Measurements from ENCODE around the gene LRRK1.

LRRK1 gene

DNA sequence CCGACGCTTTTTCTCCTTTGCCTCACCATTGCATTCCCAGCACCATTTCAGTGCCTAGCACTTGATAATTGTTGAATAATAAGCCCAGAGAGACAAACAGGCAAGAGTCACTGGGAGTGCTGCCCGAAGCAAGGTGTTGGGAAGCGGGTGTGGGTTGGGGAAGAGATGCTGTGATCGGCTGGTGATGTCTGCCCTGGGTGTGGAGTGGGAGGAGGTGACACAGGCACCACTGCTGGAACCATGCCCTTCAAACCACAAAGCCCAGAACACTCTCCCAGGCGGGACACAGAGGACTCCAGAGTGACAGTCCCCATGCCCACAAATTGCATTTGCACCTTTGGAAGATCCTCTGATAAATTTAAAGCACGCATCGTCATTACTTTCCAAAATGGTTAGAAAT is 184.4 kb downstream of the LRRK1 start:
- Histone ChIP-seq H2BK120ac (ENCODE audit: insufficient read depth, low read length, poor library complexity) (no peak overlapping the region), H3K4me1 (ENCODE audit: control insufficient read depth in 1 of 2, insufficient read depth in 2 of 2, low read length in 2 of 2) (peaks cover 4 to 6% of the 10 kb centered on the region in 2 experiments), H3K4me2 (ENCODE audit: low read length) (no peak overlapping the region), H3K4ac (ENCODE audit: low read depth, low read length) (no peak overlapping the region), H3K27me3 (ENCODE audit: insufficient read depth, low read length) (no peaks in the 10 kb centered on the region), H3K18ac (ENCODE audit: low read length) (no peak overlapping the region), H4K8ac (ENCODE audit: low read depth, low read length) (no peak overlapping the region), H3K23ac (ENCODE audit: low read length) (no peak overlapping the region), H3K9me3 (ENCODE audit: insufficient read depth, low read depth, low read length) (no peaks in the 10 kb centered on the region), H4K12ac (ENCODE audit: low read depth, low read length) (no peak overlapping the region), H3K36me3 (ENCODE audit: control insufficient read depth in 1 of 2, insufficient read depth in 2 of 2, low read length in 2 of 2) (no peaks in the 10 kb centered on the region), H2BK5ac (ENCODE audit: low read depth, low read length, poor library complexity) (no peak overlapping the region), H3K27ac (ENCODE audit: low read depth, low read length) (no peak overlapping the region), H3K4me3 (ENCODE audit: low read depth, low read length) (no peak overlapping the region), H3K79me1 (ENCODE audit: low read length) (no peaks in the 10 kb centered on the region), H3K9ac (ENCODE audit: low read length) (no peak overlapping the region), H2AK5ac (ENCODE audit: low read length) (no peak overlapping the region), H2BK12ac (ENCODE audit: low read length) (no peak overlapping the region), H4K91ac (ENCODE audit: low read depth, low read length) (no peak overlapping the region), H3K79me2 (ENCODE audit: control insufficient read depth, insufficient read depth, low read length, poor library complexity) (no peaks in the 10 kb centered on the region), H3K14ac (ENCODE audit: low read length) (no peak overlapping the region), H2AFZ (ENCODE audit: insufficient read depth, low read length, poor library complexity) (no peak overlapping the region)
- DNase-seq, result no peak
- WGBS (ENCODE audit: extremely low coverage, insufficient coverage, insufficient read length), result no CpG with 5 or more reads among the region's 8 CpGs

DNA sequence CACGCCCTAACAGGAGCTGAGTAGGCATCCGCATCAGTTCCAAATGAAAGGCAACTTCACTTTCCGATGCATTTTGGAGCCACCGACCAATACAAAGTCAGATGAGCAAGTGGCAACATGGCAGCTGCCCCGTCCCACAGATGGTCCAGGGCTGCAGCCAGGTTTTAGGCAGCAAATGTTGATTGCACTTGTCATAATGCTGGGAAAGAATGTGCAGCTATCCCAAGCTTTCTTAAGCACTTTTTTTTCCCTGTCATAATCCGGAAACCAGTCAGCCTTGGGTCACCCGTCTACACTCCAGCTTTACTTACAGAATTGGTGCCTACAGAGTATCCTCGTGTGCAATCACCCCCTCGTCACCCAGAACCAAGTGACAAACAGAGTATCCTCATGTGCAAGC is 185.0 kb downstream of the LRRK1 start:
- H3K4me2 ChIP-seq (ENCODE audit: low read length), result no peak overlapping the region
- no CpG with 5 or more reads among the region's 9 CpGs for WGBS (ENCODE audit: extremely low coverage, insufficient coverage, insufficient read length)
- H3K23ac ChIP-seq (ENCODE audit: low read length), result no peak overlapping the region

DNA sequence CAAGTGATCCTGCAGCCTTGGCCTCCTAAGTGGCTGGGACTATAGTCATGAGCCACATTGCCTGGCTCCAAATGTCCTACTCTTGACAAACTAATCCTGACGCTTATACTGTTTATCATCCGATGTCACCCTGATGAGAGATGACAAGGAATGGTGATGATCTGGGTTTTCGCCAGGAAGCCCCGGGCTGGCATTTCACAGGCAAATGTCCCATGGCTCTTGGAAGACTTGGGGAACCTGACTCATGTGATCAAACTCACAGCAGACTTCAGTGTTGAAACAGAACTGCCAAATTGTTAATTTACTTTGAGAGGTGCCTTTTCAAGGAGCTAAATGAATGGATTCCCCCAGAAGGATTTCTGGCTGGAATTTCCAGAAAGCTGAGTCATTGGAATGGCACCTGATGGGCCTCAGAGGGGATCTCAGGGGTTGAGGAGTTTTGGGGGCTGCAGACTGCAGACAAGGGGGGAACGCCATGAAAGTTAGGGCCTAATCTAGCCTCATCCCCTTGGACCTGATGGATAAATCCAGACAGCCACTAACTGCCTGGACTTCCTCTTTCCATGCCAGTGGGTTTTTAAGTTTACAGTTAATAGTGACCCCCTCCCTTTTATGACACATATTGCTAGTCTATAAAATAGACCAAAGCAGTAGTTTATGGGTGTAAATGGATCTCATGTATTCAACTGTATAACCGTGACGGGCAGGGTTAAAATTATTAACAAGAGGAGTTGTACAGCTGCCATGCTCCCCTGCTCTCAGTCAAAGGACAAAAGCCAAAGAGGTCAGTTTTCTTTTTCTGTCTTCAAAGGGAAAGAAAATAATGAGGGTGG is 186.1 kb downstream of the LRRK1 start:
- Histone ChIP-seq H3K36me3 (ENCODE audit: control insufficient read depth in 1 of 2, insufficient read depth in 2 of 2, low read length in 2 of 2) (no peaks in the 10 kb centered on the region), H3K79me1 (ENCODE audit: low read length) (no peaks in the 10 kb centered on the region), H2BK5ac (ENCODE audit: low read depth, low read length, poor library complexity) (no peak overlapping the region), H3K23ac (ENCODE audit: low read length) (no peak overlapping the region), H3K18ac (ENCODE audit: low read length) (no peak overlapping the region), H2AFZ (ENCODE audit: insufficient read depth, low read length, poor library complexity) (no peak overlapping the region), H3K4me1 (ENCODE audit: control insufficient read depth in 1 of 2, insufficient read depth in 2 of 2, low read length in 2 of 2) (peaks cover 4 to 6% of the 10 kb centered on the region in 2 experiments), H3K79me2 (ENCODE audit: control insufficient read depth, insufficient read depth, low read length, poor library complexity) (no peaks in the 10 kb centered on the region), H3K9me3 (ENCODE audit: insufficient read depth, low read depth, low read length) (no peaks in the 10 kb centered on the region), H3K4ac (ENCODE audit: low read depth, low read length) (no peak overlapping the region), H2AK5ac (ENCODE audit: low read length) (no peak overlapping the region), H3K27me3 (ENCODE audit: insufficient read depth, low read length) (no peaks in the 10 kb centered on the region), H2BK120ac (ENCODE audit: insufficient read depth, low read length, poor library complexity) (no peak overlapping the region), H3K4me3 (ENCODE audit: low read depth, low read length) (no peak overlapping the region), H3K27ac (ENCODE audit: low read depth, low read length) (peak overlapping the region; percentile 11), H4K8ac (ENCODE audit: low read depth, low read length) (no peak overlapping the region), H3K4me2 (ENCODE audit: low read length) (no peak overlapping the region), H3K9ac (ENCODE audit: low read length) (no peak overlapping the region), H2BK12ac (ENCODE audit: low read length) (no peak overlapping the region), H3K14ac (ENCODE audit: low read length) (no peak overlapping the region), H4K91ac (ENCODE audit: low read depth, low read length) (no peak overlapping the region), H4K12ac (ENCODE audit: low read depth, low read length) (no peak overlapping the region)
- DNase-seq, result no peak
- no CpG with 5 or more reads among the region's 7 CpGs for WGBS (ENCODE audit: extremely low coverage, insufficient coverage, insufficient read length)

More for the DNA sequence above, 185.0 kb downstream of the LRRK1 start:
- H3K4me1 ChIP-seq (ENCODE audit: control insufficient read depth in 1 of 2, insufficient read depth in 2 of 2, low read length in 2 of 2), result peaks cover 4 to 6% of the 10 kb centered on the region in 2 experiments
- no peak overlapping the region for H4K8ac ChIP-seq (ENCODE audit: low read depth, low read length)
- H3K9ac ChIP-seq (ENCODE audit: low read length), result no peak overlapping the region
- H3K27ac ChIP-seq (ENCODE audit: low read depth, low read length), result no peak overlapping the region
- DNase-seq, result no peak
- no peak overlapping the region for H2BK12ac ChIP-seq (ENCODE audit: low read length)
- no peaks in the 10 kb centered on the region for H3K36me3 ChIP-seq (ENCODE audit: control insufficient read depth in 1 of 2, insufficient read depth in 2 of 2, low read length in 2 of 2)
- H3K79me2 ChIP-seq (ENCODE audit: control insufficient read depth, insufficient read depth, low read length, poor library complexity), result no peaks in the 10 kb centered on the region
- no peak overlapping the region for H2AK5ac ChIP-seq (ENCODE audit: low read length)
- no peaks in the 10 kb centered on the region for H3K9me3 ChIP-seq (ENCODE audit: insufficient read depth, low read depth, low read length)
- H2BK5ac ChIP-seq (ENCODE audit: low read depth, low read length, poor library complexity), result no peak overlapping the region
- H3K27me3 ChIP-seq (ENCODE audit: insufficient read depth, low read length), result no peaks in the 10 kb centered on the region
- H2AFZ ChIP-seq (ENCODE audit: insufficient read depth, low read length, poor library complexity), result no peak overlapping the region
- H3K4me3 ChIP-seq (ENCODE audit: low read depth, low read length), result no peak overlapping the region
- no peak overlapping the region for H2BK120ac ChIP-seq (ENCODE audit: insufficient read depth, low read length, poor library complexity)
- no peak overlapping the region for H4K91ac ChIP-seq (ENCODE audit: low read depth, low read length)
- H4K12ac ChIP-seq (ENCODE audit: low read depth, low read length), result no peak overlapping the region
- H3K4ac ChIP-seq (ENCODE audit: low read depth, low read length), result no peak overlapping the region
- H3K14ac ChIP-seq (ENCODE audit: low read length), result no peak overlapping the region
- no peaks in the 10 kb centered on the region for H3K79me1 ChIP-seq (ENCODE audit: low read length)
- no peak overlapping the region for H3K18ac ChIP-seq (ENCODE audit: low read length)

DNA sequence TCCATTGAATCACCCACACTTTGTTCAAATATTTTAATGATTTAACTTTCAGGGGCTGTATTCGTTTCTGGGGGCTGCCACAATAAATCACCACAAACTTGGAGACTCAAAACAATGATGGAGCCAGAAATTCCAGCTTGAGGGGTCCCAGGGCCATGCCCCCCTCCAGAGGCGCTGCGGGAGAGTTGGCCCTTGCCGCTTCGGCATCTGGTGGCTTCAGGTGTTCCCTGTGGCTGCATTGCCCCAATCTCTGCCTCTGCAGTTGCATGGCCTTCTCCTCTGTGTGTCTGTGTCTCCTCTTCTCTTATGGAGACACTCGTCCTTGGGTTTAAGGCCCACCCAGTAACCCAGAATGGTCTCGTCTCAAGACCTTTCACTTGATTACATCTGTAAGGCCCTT is 187.9 kb downstream of the LRRK1 start:
- no CpG with 5 or more reads among the region's 7 CpGs for whole genome bisulfite sequencing (ENCODE audit: extremely low coverage, insufficient coverage, insufficient read length)
- no peak overlapping the region for H3K27ac ChIP-seq (ENCODE audit: low read depth, low read length)
- H3K79me2 ChIP-seq (ENCODE audit: control insufficient read depth, insufficient read depth, low read length, poor library complexity), result no peaks in the 10 kb centered on the region
- no peak for DNase-seq
- H2BK5ac ChIP-seq (ENCODE audit: low read depth, low read length, poor library complexity), result no peak overlapping the region
- no peak overlapping the region for H4K91ac ChIP-seq (ENCODE audit: low read depth, low read length)
- H3K79me1 ChIP-seq (ENCODE audit: low read length), result no peaks in the 10 kb centered on the region
- H3K27me3 ChIP-seq (ENCODE audit: insufficient read depth, low read length), result no peaks in the 10 kb centered on the region
- H3K9me3 ChIP-seq (ENCODE audit: insufficient read depth, low read depth, low read length), result no peaks in the 10 kb centered on the region
- peaks cover 4 to 6% of the 10 kb centered on the region in 2 experiments for H3K4me1 ChIP-seq (ENCODE audit: control insufficient read depth in 1 of 2, insufficient read depth in 2 of 2, low read length in 2 of 2)
- H3K4ac ChIP-seq (ENCODE audit: low read depth, low read length), result no peak overlapping the region
- H3K4me3 ChIP-seq (ENCODE audit: low read depth, low read length), result no peak overlapping the region
- H3K9ac ChIP-seq (ENCODE audit: low read length), result no peak overlapping the region
- no peak overlapping the region for H4K12ac ChIP-seq (ENCODE audit: low read depth, low read length)
- H2BK12ac ChIP-seq (ENCODE audit: low read length), result no peak overlapping the region
- no peak overlapping the region for H2AFZ ChIP-seq (ENCODE audit: insufficient read depth, low read length, poor library complexity)
- H3K36me3 ChIP-seq (ENCODE audit: control insufficient read depth in 1 of 2, insufficient read depth in 2 of 2, low read length in 2 of 2), result no peaks in the 10 kb centered on the region
- H2BK120ac ChIP-seq (ENCODE audit: insufficient read depth, low read length, poor library complexity), result no peak overlapping the region
- H2AK5ac ChIP-seq (ENCODE audit: low read length), result no peak overlapping the region
- H3K4me2 ChIP-seq (ENCODE audit: low read length), result no peak overlapping the region
- H4K8ac ChIP-seq (ENCODE audit: low read depth, low read length), result no peak overlapping the region
- no peak overlapping the region for H3K23ac ChIP-seq (ENCODE audit: low read length)
- H3K14ac ChIP-seq (ENCODE audit: low read length), result no peak overlapping the region
- H3K18ac ChIP-seq (ENCODE audit: low read length), result no peak overlapping the region

All from trophoblast cell (in vitro differentiated cells and primary cell).